ENCODE results near the gene CEP68. TPM values are rescaled to one million over a fixed set of nuclear protein-coding genes. Genes with fewer than 3 reads are reported as not detected.
A peak's percentile ranks its signal among the peaks of the same experiment; 100 is the strongest.

Gene CEP68
- total and polyA plus RNA-seq, 12 donors, result 5.6 to 19.3 (median 10.7) TPM

DNA sequence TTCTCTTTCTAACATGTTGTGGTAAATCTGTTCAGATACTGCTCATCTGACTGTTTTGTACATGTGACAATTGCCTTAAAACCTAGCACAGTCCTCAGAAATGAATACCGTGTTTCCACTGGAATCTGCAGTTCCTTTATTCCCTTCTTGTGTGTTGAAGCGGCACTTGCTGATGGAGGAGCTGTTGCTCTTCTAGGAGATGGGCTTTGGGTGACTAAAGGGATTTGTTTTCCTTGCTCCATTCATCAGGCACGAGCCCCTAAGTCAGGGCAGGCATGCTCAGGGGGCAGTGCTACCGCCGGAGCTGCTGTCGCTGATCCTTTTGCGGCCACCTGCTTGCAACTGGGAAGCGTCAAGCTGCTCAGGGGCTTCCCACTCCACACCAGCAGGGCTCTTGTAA is 32.5 kb upstream of the CEP68 start:
- Histone ChIP-seq H3K27ac (no peak overlapping the region), H3K27me3 (no peaks in the 10 kb centered on the region), H3K4me1 (replicated peaks in 1 of 2) (peaks cover 0 to 29% of the 10 kb centered on the region in 2 donors), H3K9me3 (replicated peaks in 1 of 3) (no peaks in the 10 kb centered on the region), H3K36me3 (replicated peaks in 1 of 2) (peaks cover 0 to 30% of the 10 kb centered on the region in 2 donors), H3K4me3 (no peak overlapping the region)
- no peak for DNase-seq
- intact Hi-C loops (cut with DNase I), result no loop called here
- TF ChIP-seq, protein P1, sequence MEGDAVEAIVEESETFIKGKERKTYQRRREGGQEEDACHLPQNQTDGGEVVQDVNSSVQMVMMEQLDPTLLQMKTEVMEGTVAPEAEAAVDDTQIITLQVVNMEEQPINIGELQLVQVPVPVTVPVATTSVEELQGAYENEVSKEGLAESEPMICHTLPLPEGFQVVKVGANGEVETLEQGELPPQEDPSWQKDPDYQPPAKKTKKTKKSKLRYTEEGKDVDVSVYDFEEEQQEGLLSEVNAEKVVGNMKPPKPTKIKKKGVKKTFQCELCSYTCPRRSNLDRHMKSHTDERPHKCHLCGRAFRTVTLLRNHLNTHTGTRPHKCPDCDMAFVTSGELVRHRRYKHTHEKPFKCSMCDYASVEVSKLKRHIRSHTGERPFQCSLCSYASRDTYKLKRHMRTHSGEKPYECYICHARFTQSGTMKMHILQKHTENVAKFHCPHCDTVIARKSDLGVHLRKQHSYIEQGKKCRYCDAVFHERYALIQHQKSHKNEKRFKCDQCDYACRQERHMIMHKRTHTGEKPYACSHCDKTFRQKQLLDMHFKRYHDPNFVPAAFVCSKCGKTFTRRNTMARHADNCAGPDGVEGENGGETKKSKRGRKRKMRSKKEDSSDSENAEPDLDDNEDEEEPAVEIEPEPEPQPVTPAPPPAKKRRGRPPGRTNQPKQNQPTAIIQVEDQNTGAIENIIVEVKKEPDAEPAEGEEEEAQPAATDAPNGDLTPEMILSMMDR (IDR thresholded peaks at IDR 0.05), result no peak
- no peak for TF ChIP-seq POLR2A (IDR thresholded peaks at IDR 0.05)
- 90 to 97% (median 96%) methylated on average over 8 of the region's 8 CpGs for WGBS, 4 donors

DNA sequence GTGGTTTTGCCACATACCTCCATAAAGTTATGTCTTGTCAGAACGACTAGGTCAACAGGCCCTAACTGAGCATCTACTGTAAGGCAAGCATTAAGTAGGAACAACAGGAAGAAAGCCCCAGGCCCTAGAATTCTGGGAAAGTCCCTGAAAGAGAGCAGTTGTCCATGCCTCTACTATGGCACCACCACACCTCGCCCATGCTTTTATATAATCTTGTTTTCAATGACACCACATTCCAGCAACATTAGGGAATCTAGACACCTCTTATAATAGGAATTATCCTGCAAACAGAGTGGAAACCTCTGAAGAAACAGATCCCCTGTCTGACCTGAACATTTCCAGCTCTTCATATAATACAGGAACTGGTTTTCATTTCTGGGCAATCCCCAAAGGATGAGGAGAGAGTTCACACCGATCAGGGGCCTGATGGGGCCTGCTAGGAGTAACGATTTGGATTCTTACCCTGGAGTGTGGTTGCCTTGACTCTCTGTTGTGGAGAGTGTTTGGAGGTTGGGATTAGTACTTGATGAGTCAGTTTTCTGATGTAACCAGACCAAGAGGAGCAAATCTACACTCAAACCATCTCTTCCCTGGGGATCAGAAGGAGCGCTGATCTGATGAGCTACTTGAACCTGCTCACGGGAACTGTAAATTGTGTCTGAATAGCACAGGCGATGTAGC is 31.9 kb upstream of the CEP68 start:
- Histone ChIP-seq H3K27ac (no peak overlapping the region), H3K9me3 (replicated peaks in 1 of 3) (no peaks in the 10 kb centered on the region), H3K27me3 (no peaks in the 10 kb centered on the region), H3K4me3 (no peak overlapping the region), H3K4me1 (replicated peaks in 1 of 2) (peaks cover 0 to 27% of the 10 kb centered on the region in 2 donors), H3K36me3 (replicated peaks in 1 of 2) (peaks cover 0 to 26% of the 10 kb centered on the region in 2 donors)
- WGBS, 4 donors, result 78 to 83% (median 82%) methylated on average over 6 to 7 of the region's 7 CpGs
- DNase-seq, result no peak
- intact Hi-C loops (cut with DNase I), result no loop called here
- TF ChIP-seq, protein P1 (IDR thresholded peaks at IDR 0.05), result no peak

DNA sequence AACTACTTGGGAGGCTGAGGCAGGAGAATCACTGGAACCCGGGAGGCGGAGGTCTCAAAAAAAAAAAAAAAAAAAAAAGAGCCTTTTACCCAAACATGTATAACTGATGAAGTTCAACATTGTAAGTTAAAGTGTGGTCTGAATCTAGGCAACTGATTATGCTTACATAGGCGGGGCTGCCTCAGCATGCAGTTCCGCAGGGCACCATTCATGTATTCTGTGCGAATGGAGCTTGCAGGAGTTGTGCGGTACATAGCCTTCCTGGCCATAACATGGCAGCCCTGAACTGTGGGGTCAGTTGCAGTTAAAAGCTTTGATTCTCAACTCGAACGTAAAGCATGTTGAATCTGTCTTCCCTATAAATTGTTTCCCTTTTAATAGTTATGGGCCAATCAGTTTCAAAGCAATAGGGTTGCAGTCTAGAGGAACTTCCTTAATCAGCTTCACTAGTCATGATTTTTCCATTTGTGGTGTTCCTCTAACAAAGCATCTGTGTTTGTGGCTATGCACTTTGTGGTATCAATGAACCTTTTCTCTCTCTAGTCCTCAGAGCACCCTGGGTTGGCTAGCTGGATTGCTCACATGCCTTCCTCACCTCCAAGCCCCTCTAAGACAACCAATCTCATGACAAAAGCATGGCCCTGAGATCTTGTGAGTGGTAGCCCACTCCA is 30.6 kb upstream of the CEP68 start:
- intact Hi-C loops (cut with DNase I), result loop anchor here in 1 of 2 donors (5.0 kb wide), 1 partner anchor 38 kb away; the partner anchor contains the start of gene SLC1A4

DNA sequence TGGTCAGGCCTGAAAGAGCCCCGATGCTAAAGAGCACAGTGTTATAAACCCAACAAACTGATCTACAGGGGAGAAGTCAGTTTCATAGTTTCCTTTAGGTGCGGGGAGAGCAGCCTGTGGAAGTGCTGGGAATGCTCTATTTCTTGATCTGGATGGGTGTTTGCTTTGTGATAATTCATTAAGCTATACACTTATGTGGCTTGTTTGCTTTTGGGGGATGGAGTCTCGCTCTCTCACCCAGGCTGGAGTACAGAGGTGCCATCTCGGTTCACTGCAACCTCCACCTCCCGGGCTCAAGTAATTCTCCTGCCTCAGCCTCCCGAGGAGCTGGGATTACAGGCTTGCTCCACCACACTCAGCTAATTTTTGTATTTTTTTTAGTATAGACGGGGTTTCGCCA is 30.1 kb upstream of the CEP68 start:
- DNase-seq, result no peak
- Histone ChIP-seq H3K4me3 (no peak overlapping the region), H3K27ac (peak overlapping the region in 1 of 5 donors; percentile 58), H3K9me3 (replicated peaks in 1 of 3) (no peaks in the 10 kb centered on the region), H3K27me3 (no peaks in the 10 kb centered on the region), H3K36me3 (replicated peaks in 1 of 2) (peaks cover 0 to 7% of the 10 kb centered on the region in 2 donors), H3K4me1 (replicated peaks in 1 of 2) (peaks cover 0 to 20% of the 10 kb centered on the region in 2 donors)
- intact Hi-C loops (cut with DNase I), result loop anchor here in 1 of 2 donors (5.0 kb wide), 1 partner anchor 39 kb away; the partner anchor contains the start of gene SLC1A4
- no peak for TF ChIP-seq POLR2A (IDR thresholded peaks at IDR 0.05)
- TF ChIP-seq, protein P1 (IDR thresholded peaks at IDR 0.05), result no peak
- WGBS, 4 donors, result 92 to 97% (median 94%) methylated on average over 8 of the region's 8 CpGs

More for the DNA sequence above, 30.6 kb upstream of the CEP68 start:
- H3K4me3 ChIP-seq, result no peak overlapping the region
- H3K9me3 ChIP-seq (replicated peaks in 1 of 3), result no peaks in the 10 kb centered on the region
- H3K27ac ChIP-seq, result peak overlapping the region in 1 of 5 donors; percentile 58
- DNase-seq, result no peak
- no peaks in the 10 kb centered on the region for H3K27me3 ChIP-seq
- 82 to 94% (median 90%) methylated on average over 8 of the region's 8 CpGs for WGBS, 4 donors
- peaks cover 0 to 13% of the 10 kb centered on the region in 2 donors for H3K36me3 ChIP-seq (replicated peaks in 1 of 2)
- H3K4me1 ChIP-seq (replicated peaks in 1 of 2), result peaks cover 0 to 24% of the 10 kb centered on the region in 2 donors
- no peak for TF ChIP-seq POLR2A (IDR thresholded peaks at IDR 0.05)
